Psoas muscle (tissue), 8 donors: ENCODE results near the gene SDK2. TPM values are rescaled to one million over a fixed set of nuclear protein-coding genes. Genes with fewer than 3 reads are reported as not detected.

Source experiments
- ATAC-seq, 4 donors: fragments of 200-7000 bp; cut with Tn5 transposase; one replicate each; pipeline ENCODE4 v1.9.1; 2020; ENCODE audit warnings: moderate library complexity in 3 of 4, mild to moderate bottlenecking in 2 of 4
- DNase-seq, 2 donors: peaks; one replicate each; pipeline ENCODE4 v3.0.0-alpha.2; 2020
- H3K27ac ChIP-seq: fragments of 200-600 bp; one replicate; pipeline ENCODE4 v1.8.0; 2022
- H3K27me3 ChIP-seq, 3 donors: fragments of 200-600 bp in 1 of 3; one replicate each; pipeline versions ENCODE4 v1.6.1 to v1.8.0; 2013 to 2022; ENCODE audit warnings: low read length in 2 of 3, mild to moderate bottlenecking in 2 of 3, moderate library complexity in 1 of 3; ENCODE audit not compliant: insufficient read depth in 3 of 3
- H3K36me3 ChIP-seq, 2 donors: fragments of 200-600 bp in 1 of 2; one replicate each; pipeline versions ENCODE4 v1.6.1 to v1.8.0; 2013 to 2022; ENCODE audit warnings: low read depth in 1 of 2, mild to moderate bottlenecking in 1 of 2, moderate library complexity in 1 of 2; ENCODE audit not compliant: insufficient read depth in 1 of 2
- H3K4me1 ChIP-seq: fragments of 200-600 bp; one replicate; pipeline ENCODE4 v1.8.0; 2022
- H3K4me3 ChIP-seq: fragments of 200-600 bp; one replicate; pipeline ENCODE4 v1.8.0; 2022; ENCODE audit warnings: mild to moderate bottlenecking
- H3K9me3 ChIP-seq: fragments of 200-600 bp; one replicate; pipeline ENCODE4 v1.8.0; 2022
- WGBS, 3 donors: extraction: QIAGEN DNeasy Blood & Tissue Kit; methylation state at CpG; one replicate each; pipeline versions ENCODE4 v1.1.6 to v1.1.7; 2013; 5-methylcytosine and 5-hydroxymethylcytosine counted together
- intact Hi-C, 2 donors: fragments of 100-400 bp; cut with DNase I; formaldehyde crosslinking; loops; one replicate each; pipeline versions ENCODE4 v1.11.0 to v1.14.2; 2022
- long read RNA-seq, 2 donors: library from polyadenylated mRNA; unstranded; transcript quantifications; one replicate each; pipeline ENCODE4 v2.0.0, GENCODE V29; 2021
- polyA plus RNA-seq, 3 donors: library from polyadenylated mRNA; stranded (reverse); fragments of 200-250 nt; gene quantifications; one replicate each; pipeline ENCODE4 v1.2.3, GENCODE V29; 2013
- total RNA-seq, 4 donors: library from RNA; stranded (reverse); fragmentation: NEBNext Ultra II Directional in 2 of 4; extraction: Animal tissue kit (Norgen Biotek cat#: 25700) in 2 of 4; gene quantifications; one replicate each; pipeline versions ENCODE4 v1.2.1 to v1.2.4, GENCODE V29; 2021 to 2023
- TF ChIP-seq, protein P1 (sequence below): fragments of 200-600 bp; IDR thresholded peaks from one replicate; pipeline ENCODE4 v1.8.0; 2022; ENCODE audit warnings: antibody characterized with exemption
- donor health status: healthy with polysubstance abuse.
- donor health status: DM: no; HTN: no; CAD: no; lungs with moderate emphysema.
- donor health status: Bipolar disorder and iron deficiency.
- donor health status: healthy.
- donor health status: DM: yes; HTN: yes; CAD: no.
- donor health status: DM: no; HTN: no; CAD: no.
- donor health status: DM: no; HTN: no; CAD: no.
- donor health status: DM: yes; HTN: yes; CAD: no.

SDK2 gene, protein sequence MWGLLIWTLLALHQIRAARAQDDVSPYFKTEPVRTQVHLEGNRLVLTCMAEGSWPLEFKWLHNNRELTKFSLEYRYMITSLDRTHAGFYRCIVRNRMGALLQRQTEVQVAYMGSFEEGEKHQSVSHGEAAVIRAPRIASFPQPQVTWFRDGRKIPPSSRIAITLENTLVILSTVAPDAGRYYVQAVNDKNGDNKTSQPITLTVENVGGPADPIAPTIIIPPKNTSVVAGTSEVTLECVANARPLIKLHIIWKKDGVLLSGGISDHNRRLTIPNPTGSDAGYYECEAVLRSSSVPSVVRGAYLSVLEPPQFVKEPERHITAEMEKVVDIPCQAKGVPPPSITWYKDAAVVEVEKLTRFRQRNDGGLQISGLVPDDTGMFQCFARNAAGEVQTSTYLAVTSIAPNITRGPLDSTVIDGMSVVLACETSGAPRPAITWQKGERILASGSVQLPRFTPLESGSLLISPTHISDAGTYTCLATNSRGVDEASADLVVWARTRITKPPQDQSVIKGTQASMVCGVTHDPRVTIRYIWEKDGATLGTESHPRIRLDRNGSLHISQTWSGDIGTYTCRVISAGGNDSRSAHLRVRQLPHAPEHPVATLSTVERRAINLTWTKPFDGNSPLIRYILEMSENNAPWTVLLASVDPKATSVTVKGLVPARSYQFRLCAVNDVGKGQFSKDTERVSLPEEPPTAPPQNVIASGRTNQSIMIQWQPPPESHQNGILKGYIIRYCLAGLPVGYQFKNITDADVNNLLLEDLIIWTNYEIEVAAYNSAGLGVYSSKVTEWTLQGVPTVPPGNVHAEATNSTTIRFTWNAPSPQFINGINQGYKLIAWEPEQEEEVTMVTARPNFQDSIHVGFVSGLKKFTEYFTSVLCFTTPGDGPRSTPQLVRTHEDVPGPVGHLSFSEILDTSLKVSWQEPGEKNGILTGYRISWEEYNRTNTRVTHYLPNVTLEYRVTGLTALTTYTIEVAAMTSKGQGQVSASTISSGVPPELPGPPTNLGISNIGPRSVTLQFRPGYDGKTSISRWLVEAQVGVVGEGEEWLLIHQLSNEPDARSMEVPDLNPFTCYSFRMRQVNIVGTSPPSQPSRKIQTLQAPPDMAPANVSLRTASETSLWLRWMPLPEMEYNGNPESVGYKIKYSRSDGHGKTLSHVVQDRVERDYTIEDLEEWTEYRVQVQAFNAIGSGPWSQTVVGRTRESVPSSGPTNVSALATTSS (N-terminal part only)
- total RNA-seq (1 to 10 TPM in 1 of 4 donors, under 1 TPM in 3; 0.23 to 2.8 (median 0.35) TPM), polyA plus RNA-seq (under 1 TPM; 0.04 to 0.24 (median 0.21) TPM)
- long read RNA-seq, donor 1 = 0 reads
- long read RNA-seq, donor 2 = 0 reads

DNA sequence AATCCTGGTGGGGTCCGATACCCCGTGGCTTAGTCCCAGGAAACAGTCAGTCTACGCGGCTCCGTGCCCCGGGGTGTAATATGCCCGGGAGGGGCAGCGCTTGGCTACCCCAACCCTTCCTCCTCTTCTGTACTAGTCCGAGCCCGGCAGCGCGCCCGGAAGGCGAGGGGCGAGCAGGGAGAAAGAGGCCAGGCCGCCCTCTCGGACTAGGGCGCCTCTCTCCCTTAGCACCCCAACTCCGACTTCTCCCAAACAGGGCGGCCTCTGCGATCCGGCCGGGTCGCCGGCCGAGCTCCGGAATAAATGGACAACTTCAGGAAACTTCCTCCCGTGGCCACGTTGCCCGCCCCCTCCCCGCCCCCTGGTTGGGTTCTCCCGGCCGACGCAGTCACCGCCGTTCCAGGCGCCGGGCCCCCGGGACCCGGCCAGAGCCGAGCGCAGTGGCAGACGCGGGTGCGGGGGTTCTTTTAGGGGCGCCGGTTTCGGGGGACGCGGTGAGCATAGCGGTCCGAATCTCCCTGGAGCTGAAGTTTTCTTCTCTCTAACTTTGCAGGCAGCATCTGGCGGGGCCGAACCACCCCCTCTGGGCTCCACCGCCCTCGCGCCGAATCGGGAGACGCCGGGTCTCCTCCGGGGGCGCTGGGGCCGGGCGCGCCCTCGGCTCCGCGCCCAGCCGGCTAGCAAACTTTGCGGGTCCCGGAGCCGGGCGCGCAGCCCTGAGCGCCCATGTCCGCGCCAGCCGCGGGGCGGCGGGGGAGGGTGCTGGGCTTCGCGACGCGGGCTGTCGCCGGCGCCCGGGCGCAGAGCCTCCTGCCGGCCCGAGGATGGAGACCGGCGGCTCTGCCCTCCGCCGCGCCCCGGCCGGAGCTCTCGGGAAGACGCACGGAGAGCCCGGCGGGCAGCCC, at the start of gene SDK2:
Gene SDK2 (minus strand): TSS at position 301 of the 905 bp plus-strand sequence. CDS start 357 bp downstream, outside the sequence.
- no peaks in the 10 kb centered on the region for H3K9me3 ChIP-seq
- 0 to 1% (median 1%) methylated on average over 50 to 105 of the region's 105 CpGs for WGBS, 3 donors
- no peaks in the 10 kb centered on the region for H3K4me1 ChIP-seq
- intact Hi-C loops = no loop called here
- H3K4me3 ChIP-seq = peak within 1 kb of the TSS; percentile 64
- no peaks in the 10 kb centered on the region for H3K36me3 ChIP-seq
- H3K27ac ChIP-seq = no peak within 1 kb of the TSS
- TF ChIP-seq, protein P1, sequence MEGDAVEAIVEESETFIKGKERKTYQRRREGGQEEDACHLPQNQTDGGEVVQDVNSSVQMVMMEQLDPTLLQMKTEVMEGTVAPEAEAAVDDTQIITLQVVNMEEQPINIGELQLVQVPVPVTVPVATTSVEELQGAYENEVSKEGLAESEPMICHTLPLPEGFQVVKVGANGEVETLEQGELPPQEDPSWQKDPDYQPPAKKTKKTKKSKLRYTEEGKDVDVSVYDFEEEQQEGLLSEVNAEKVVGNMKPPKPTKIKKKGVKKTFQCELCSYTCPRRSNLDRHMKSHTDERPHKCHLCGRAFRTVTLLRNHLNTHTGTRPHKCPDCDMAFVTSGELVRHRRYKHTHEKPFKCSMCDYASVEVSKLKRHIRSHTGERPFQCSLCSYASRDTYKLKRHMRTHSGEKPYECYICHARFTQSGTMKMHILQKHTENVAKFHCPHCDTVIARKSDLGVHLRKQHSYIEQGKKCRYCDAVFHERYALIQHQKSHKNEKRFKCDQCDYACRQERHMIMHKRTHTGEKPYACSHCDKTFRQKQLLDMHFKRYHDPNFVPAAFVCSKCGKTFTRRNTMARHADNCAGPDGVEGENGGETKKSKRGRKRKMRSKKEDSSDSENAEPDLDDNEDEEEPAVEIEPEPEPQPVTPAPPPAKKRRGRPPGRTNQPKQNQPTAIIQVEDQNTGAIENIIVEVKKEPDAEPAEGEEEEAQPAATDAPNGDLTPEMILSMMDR = no peak
- ATAC-seq (peak in 3 of 4 donors; percentile 32 to 49 (median 42)), DNase-seq (peak in 1 of 2 donors; percentile 50)
- H3K27me3 ChIP-seq = peaks cover 0 to 47% (median 4%) of the 10 kb centered on the region in 3 donors

DNA sequence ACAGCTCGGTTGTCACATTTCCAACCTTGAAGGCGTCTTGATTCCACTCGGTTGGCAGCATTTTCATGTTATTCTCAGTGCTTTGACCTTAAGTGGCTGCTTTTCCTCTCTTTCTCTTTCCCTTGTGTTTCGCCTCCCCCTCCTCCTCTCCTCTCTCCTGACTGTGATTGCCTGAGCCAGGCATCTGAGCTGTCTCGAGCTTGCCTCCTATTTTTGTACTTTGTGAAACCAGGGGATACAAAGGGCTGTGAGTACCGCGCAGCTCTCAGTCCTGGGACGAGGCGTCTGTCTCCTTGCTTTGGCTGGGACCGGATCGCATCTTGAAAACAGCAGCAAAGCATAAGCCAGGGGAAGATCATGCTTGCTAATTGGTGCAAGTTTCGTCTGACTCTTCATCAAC, 48.8 kb upstream of the SDK2 start:
- Histone ChIP-seq H3K4me3 (no peak overlapping the region), H3K27ac (no peak overlapping the region), H3K9me3 (no peaks in the 10 kb centered on the region), H3K36me3 (no peaks in the 10 kb centered on the region), H3K4me1 (no peaks in the 10 kb centered on the region), H3K27me3 (peaks cover 0 to 2% (median 0%) of the 10 kb centered on the region in 3 donors)
- intact Hi-C loops = no loop called here
- TF ChIP-seq, protein P1 = no peak
- WGBS, 3 donors = 75 to 78% (median 78%) methylated on average over 12 of the region's 12 CpGs
- ATAC-seq (no peak), DNase-seq (no peak)

DNA sequence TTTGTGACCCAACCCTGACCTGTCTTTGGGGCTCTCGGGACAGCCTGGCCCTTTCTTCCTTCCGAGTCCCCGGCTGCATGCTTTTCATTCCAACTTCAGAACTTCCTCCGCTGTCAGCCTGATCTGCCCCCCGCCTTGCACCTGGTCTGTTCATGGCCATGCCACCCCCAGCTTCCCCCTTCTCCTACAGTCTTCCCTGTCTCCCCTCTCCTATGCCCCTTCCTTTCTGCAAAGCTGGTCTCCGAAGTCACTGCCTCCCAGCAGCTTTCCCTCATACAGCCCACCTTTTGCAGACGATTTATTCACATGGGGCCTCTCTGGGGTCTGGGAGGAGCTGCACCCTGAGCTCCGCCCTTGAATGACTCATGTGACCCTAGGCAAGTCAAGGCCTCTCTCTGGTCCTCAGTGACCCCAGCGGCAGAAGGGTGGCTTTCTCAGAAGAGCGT, 47.1 kb upstream of the SDK2 start:
- Histone ChIP-seq H3K27me3 (peaks cover 0 to 2% (median 0%) of the 10 kb centered on the region in 3 donors), H3K36me3 (no peaks in the 10 kb centered on the region), H3K4me1 (no peaks in the 10 kb centered on the region), H3K4me3 (no peak overlapping the region), H3K9me3 (no peaks in the 10 kb centered on the region), H3K27ac (no peak overlapping the region)
- intact Hi-C loops = no loop called here
- TF ChIP-seq, protein P1 = no peak
- DNase-seq = no peak
- no peak for ATAC-seq
- 52 to 60% (median 54%) methylated on average over 10 of the region's 10 CpGs for WGBS, 3 donors
